Prostate gland (tissue), 2 donors: ENCODE measurements around the gene CMTM4. TPM values are rescaled to one million over a fixed set of nuclear protein-coding genes. Genes with fewer than 3 reads are reported as not detected.

Experiments
- DNase-seq: peaks from one replicate; pipeline ENCODE4 v3.0.0-alpha.2; 2019; ENCODE audit warnings: low spot score
- H3K27ac ChIP-seq, 2 donors: fragments of 200-600 bp; sonication (generic); 2 replicates each; pipeline ENCODE4 v1.5.1; 2017 to 2019
- H3K27me3 ChIP-seq: fragments of 200-600 bp; sonication (generic); replicated peaks from 2 replicates; pipeline ENCODE4 v1.5.1; 2019; ENCODE audit not compliant: insufficient read depth
- H3K36me3 ChIP-seq, 2 donors: fragments of 200-600 bp; sonication (generic); 1 replicate in 1 of 2; 2 replicates in 1 of 2; pipeline versions ENCODE4 v1.5.1 to v1.8.1; 2017 to 2019
- H3K4me1 ChIP-seq: fragments of 200-600 bp; sonication (generic); replicated peaks from 2 replicates; pipeline ENCODE4 v1.5.1; 2019
- H3K4me3 ChIP-seq, 2 donors: fragments of 200-600 bp; sonication (generic); 2 replicates each; pipeline ENCODE4 v1.5.1; 2017 to 2019
- H3K9me3 ChIP-seq: fragments of 200-600 bp; sonication (generic); 2 replicates; pipeline ENCODE4 v1.5.1; 2017
- CTCF ChIP-seq, 4 experiments: fragments of 200-600 bp in 2 of 4; fragments of 450-650 bp in 2 of 4; sonication (generic) in 2 of 4; IDR thresholded peaks; 1 replicate in 3 of 4; 2 replicates in 1 of 4; pipeline ENCODE4 v1.5.1; 2016 to 2019; ENCODE audit warnings: antibody characterized with exemption in 4 of 4, mild to moderate bottlenecking in 2 of 4, moderate library complexity in 2 of 4
- POLR2A ChIP-seq: fragments of 450-650 bp; IDR thresholded peaks from one replicate; pipeline ENCODE4 v1.6.1; 2016; ENCODE audit warnings: antibody characterized with exemption, mild to moderate bottlenecking
- POLR2AphosphoS5 ChIP-seq: sonication (generic); formaldehyde crosslinking; IDR thresholded peaks from one replicate; pipeline ENCODE4 v1.6.1; 2017; ENCODE audit warnings: antibody characterized with exemption
- WGBS: methylation state at CpG from one replicate; pipeline ENCODE4 v1.1.5; 2018; 5-methylcytosine and 5-hydroxymethylcytosine counted together
- intact Hi-C: fragments of 100-400 bp; cut with DNase I; formaldehyde crosslinking; loops from one replicate; pipeline ENCODE4 v1.14.2; 2022
- total RNA-seq, 2 donors: library from RNA; depleted of rRNA; stranded (reverse); fragments of >200 nt; gene quantifications; one replicate each; pipeline ENCODE4 v1.1.0, GENCODE V29; 2016

CMTM4 gene
- total RNA-seq, 2 donors from 2014 or later: 46.9 to 57.7 TPM

GRCh38 chr16:66591018-66591417, 105.5 kb downstream of the CMTM4 start:
- H3K9me3 ChIP-seq: no peaks in the 10 kb centered on the region
- intact Hi-C loops: no loop called here
- H3K36me3 ChIP-seq: no peaks in the 10 kb centered on the region
- TF ChIP-seq POLR2AphosphoS5 (no peak), POLR2A (no peak), CTCF (IDR thresholded peaks at IDR 0.05) (no peak)
- DNase-seq: no peak
- H3K4me3 ChIP-seq: no peak overlapping the region
- no peaks in the 10 kb centered on the region for H3K4me1 ChIP-seq
- no peak overlapping the region for H3K27ac ChIP-seq
- H3K27me3 ChIP-seq: no peaks in the 10 kb centered on the region
- 97% methylated on average over 4 of the region's 4 CpGs for WGBS

- Histone ChIP-seq H3K4me3 (no peak overlapping the region), H3K4me1 (no peaks in the 10 kb centered on the region), H3K36me3 (no peaks in the 10 kb centered on the region), H3K27ac (no peak overlapping the region), H3K9me3 (no peaks in the 10 kb centered on the region), H3K27me3 (no peaks in the 10 kb centered on the region)
- 81% methylated on average over 8 of the region's 8 CpGs for WGBS
- no peak for DNase-seq
- intact Hi-C loops: no loop called here
- TF ChIP-seq POLR2A: no peak
- no peak for TF ChIP-seq CTCF (IDR thresholded peaks at IDR 0.05)
- TF ChIP-seq POLR2AphosphoS5: no peak
These were observed 106.2 kb downstream of the CMTM4 start for GRCh38 chr16:66590322-66590721.

- WGBS: 98% methylated on average over 8 of the region's 8 CpGs
- Histone ChIP-seq H3K36me3 (no peaks in the 10 kb centered on the region), H3K4me3 (no peak overlapping the region), H3K4me1 (no peaks in the 10 kb centered on the region), H3K9me3 (no peaks in the 10 kb centered on the region), H3K27me3 (no peaks in the 10 kb centered on the region), H3K27ac (no peak overlapping the region)
- DNase-seq: no peak
- intact Hi-C loops: no loop called here
- TF ChIP-seq CTCF (IDR thresholded peaks at IDR 0.05) (peak in 2 of 4 experiments; percentile 46 to 48), POLR2AphosphoS5 (no peak)
These were observed 107.4 kb downstream of the CMTM4 start for GRCh38 chr16:66588981-66589713.

- TF ChIP-seq POLR2A (no peak), CTCF (IDR thresholded peaks at IDR 0.05) (no peak), POLR2AphosphoS5 (no peak)
- Histone ChIP-seq H3K4me1 (no peaks in the 10 kb centered on the region), H3K36me3 (no peaks in the 10 kb centered on the region), H3K9me3 (no peaks in the 10 kb centered on the region), H3K4me3 (no peak overlapping the region), H3K27me3 (no peaks in the 10 kb centered on the region), H3K27ac (no peak overlapping the region)
- intact Hi-C loops: no loop called here
- DNase-seq: no peak
- 72% methylated on average over 7 of the region's 7 CpGs for WGBS
These were observed 108.5 kb downstream of the CMTM4 start for GRCh38 chr16:66587881-66588600.
